T follicular helper cell (primary cell): ENCODE data around the gene KIF14.

Source experiments
- DNase-seq: peaks from one replicate; pipeline ENCODE4 v3.0.0-alpha.2; 2020; ENCODE audit warnings: low read depth
- total RNA-seq, 2 experiments: gene quantifications; one replicate each; lab custom pipeline; 2026; lab: John Stamatoyannopoulos, UW

Gene KIF14, protein sequence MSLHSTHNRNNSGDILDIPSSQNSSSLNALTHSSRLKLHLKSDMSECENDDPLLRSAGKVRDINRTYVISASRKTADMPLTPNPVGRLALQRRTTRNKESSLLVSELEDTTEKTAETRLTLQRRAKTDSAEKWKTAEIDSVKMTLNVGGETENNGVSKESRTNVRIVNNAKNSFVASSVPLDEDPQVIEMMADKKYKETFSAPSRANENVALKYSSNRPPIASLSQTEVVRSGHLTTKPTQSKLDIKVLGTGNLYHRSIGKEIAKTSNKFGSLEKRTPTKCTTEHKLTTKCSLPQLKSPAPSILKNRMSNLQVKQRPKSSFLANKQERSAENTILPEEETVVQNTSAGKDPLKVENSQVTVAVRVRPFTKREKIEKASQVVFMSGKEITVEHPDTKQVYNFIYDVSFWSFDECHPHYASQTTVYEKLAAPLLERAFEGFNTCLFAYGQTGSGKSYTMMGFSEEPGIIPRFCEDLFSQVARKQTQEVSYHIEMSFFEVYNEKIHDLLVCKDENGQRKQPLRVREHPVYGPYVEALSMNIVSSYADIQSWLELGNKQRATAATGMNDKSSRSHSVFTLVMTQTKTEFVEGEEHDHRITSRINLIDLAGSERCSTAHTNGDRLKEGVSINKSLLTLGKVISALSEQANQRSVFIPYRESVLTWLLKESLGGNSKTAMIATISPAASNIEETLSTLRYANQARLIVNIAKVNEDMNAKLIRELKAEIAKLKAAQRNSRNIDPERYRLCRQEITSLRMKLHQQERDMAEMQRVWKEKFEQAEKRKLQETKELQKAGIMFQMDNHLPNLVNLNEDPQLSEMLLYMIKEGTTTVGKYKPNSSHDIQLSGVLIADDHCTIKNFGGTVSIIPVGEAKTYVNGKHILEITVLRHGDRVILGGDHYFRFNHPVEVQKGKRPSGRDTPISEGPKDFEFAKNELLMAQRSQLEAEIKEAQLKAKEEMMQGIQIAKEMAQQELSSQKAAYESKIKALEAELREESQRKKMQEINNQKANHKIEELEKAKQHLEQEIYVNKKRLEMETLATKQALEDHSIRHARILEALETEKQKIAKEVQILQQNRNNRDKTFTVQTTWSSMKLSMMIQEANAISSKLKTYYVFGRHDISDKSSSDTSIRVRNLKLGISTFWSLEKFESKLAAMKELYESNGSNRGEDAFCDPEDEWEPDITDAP (N-terminal part only)
- 0.18 to 0.78 reads per million in 2 experiments for total RNA-seq

DNA sequence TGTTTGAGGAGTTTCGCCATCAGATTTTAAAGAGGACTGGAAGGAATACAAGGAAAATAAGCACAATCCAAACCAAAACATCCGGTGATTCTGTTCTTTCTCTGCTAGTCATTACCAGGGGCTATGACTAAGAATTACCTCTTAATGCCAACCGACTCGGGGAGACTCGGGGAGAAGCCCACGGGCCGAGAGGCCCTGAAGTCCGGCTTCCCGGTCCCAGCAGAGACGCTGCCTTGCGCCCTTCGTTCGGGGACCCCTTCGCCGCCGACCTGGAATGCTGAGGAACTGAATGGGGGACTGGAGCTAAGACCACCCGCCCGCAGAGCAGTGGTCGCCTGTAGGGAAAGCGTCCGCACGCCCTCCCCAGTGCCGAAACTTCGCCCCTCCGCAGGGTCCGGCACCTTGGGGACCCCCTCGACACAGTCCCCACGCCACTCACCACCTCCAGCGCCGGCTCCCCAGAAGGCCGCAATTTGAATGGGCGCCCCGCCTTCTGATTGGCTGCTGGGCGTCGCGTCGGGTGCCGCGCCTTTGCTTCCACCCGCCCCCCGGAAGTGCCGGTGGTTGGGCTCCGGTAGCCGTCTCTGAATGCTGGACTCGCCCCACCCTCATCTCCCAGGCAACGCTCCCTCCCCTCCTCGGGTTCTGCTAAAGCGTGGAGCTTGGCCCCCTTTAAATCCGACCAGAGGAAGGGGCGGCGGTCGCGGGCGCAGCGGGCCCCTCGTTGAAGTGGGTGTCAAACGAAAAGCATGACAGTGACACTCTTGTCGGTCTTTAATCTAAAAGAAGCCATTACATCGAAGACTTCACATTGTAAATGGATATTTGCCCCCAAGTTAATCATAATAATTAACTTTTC lies at the start of gene KIF14:
Gene KIF14, minus strand, starts transcription at position 479 of the 859 bp plus-strand sequence. CDS start 2,028 bp downstream, outside the sequence.
- peak; percentile 87 for DNase-seq

DNA sequence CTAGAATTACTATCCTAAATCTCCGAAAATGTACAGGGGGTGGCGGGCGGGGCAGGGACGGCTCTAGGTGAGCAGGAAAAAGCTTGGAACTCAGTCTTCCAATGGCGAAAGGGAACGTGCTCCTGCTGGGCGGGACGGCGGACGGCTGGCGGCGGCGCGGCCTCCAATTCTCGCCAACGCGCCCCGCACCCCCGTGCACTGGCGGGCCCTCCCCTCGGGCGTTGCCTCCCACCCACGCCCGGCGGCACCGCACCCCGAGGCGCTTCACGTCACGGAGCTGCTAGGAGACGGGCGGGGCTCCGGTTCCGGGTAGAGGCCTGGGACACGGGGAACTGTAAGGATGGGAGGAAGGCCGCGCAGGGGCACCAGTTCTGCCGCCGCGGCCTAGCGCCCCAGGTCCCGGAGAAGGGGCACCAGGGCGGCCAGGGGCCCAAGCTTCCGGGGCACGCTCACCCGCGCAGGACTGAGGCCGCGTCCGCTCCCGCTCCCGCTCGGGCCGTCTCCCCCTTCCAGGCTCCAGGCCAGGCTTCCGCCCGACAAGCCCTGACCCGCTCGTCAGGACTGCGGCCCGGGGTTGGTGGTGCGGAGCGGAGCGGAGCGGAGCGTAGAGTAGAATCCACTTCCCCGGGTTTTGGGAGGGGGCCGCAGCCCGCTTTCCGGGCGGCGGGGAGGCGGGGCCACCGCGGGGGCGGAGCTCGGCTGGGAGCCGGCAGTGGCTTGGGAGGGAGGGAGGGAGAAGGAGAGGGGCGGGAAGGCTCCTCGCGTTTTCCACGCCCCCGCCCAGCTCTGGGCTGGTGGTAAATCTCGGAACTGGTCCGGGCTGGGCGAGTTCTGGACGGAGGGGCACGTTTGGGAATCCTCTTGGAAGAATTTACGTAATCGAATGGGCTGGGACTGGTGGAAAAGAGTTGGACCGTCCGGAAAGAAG lies 49.0 kb upstream of the KIF14 start, which contains the start of gene DDX59:
Gene DDX59, minus strand, starts transcription at position 594 of the 928 bp plus-strand sequence. CDS start 3,167 bp downstream, outside the sequence.
- peak; percentile 84 for DNase-seq

- no peak for DNase-seq
Measured at GRCh38 chr1:200668514-200669313, 48.2 kb upstream of the KIF14 start.

- DNase-seq: no peak
Measured at GRCh38 chr1:200666309-200666708, 45.8 kb upstream of the KIF14 start.

DNA sequence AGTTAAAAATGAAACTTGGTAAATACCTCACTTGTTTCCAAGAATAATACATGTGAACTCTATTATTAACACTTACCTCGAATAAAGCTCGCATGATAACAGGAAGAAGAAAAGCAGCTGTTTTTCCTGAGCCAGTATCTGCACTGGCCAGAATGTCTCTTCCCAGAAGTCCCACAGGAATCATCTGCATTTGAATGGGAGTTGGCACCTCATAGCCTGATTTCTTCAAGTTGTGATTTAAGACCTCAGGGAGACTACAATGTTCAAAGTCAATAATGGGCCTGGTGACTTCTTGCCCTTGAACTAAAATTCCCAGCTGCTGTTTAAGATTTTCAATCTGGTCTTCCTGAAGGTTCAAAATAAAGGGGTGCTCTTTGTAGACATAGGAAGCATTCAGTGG lies 45.3 kb upstream of the KIF14 start:
- DNase-seq: no peak

DNA sequence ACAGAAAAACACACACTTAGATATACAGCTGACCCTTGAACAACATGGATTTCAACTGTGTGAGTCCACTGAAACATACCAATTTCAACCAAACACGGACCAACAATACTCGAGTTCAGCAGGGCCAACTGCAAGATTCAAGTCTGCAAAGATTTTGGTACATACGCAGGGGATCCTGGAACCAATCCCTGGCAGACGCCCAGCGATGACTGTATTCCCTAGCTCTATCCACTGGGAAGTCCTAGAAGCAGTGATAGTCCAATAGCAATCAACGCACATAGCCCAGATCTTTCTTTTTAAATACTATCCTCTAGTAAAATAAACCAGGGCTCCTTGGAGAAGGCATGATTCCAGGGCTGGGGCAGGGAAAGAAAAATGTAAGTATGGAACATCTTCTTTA lies 40.2 kb upstream of the KIF14 start:
- DNase-seq: no peak

DNA sequence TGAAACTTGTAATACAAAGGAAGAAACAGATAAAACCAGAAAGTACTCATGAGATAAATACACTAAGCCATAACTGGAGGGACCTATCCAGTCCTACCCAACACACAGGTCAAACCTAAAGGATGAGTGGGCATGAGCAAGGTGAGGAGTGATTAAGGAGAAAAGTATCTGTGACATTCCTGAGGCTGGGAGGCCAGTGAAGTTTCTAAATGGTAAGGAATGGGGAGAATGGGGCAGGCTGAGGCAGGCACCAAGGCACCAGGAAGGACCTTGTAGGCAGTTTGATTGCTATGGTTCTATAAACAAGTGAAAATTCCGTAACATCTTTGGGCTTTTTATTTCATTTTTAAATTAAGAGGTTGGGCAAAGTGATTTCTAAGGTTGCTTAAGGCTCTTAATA lies 38.7 kb upstream of the KIF14 start:
- no peak for DNase-seq

- DNase-seq: no peak
Measured at GRCh38 chr1:200658037-200658818, 37.7 kb upstream of the KIF14 start.

- no peak for DNase-seq
Measured at GRCh38 chr1:200654660-200655059, 34.1 kb upstream of the KIF14 start.

DNA sequence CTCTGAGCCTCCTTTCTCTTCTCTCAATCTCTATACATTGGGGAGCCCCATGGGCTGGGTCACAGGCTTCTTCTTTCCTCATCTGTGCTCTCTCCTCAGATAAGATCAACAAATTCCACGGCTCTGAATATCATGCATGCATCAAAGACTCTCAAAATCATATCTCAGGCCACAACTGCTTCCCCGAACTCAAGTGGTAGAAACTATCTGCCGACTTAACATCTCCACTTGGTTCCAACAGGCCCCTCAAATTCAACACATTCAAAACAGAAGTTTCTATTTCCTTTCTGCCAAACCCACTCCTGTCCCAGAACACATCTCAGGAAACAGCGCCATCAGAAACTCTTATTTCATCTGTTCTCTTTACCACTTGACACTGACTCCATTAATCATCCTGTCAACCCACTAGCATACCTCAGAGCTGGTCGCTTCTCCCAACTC lies 32.5 kb upstream of the KIF14 start:
- no peak for DNase-seq

- DNase-seq: no peak
Measured at GRCh38 chr1:200652378-200652777, 31.8 kb upstream of the KIF14 start.

DNA sequence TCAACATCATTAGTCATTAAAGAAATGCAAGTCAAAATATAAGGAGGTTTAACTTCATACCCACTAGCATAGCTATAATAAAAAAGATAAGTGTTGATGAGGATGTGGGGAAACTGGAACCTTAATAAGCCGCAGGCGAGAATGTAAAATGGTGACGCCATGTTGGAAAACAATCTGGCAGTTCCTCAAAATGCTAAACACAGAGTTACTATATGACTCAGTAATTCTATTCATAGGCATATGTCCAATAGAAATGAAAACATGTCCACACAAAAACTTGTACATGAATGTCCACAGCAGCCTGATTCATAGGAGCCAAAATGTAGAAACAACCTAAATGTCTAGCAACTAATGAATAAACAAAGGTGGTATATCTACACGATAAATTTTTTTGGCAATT lies 26.0 kb upstream of the KIF14 start:
- no peak for DNase-seq

GRCh38 chr1:200644021-200644420 lies 23.5 kb upstream of the KIF14 start:
- DNase-seq: no peak

DNA sequence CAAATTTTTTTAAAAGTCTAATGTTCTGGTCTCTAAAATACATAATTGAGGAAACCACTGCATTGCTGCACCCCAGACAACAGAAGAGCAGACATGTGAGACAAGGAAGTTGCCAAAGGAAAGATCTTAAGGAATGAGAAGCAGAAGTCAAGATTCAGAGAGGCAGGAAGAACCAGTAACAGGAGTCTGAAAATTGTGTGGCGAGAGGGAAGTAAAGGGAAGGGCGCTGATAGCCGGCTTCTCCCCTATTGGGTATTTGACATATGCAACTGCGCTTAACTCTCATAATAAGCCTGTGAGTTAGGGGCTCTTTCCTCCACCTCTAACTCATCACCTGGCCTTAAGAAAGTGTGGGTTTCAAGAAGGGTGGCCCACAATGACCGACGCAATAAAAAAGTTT lies 21.9 kb upstream of the KIF14 start:
- DNase-seq: no peak

DNA sequence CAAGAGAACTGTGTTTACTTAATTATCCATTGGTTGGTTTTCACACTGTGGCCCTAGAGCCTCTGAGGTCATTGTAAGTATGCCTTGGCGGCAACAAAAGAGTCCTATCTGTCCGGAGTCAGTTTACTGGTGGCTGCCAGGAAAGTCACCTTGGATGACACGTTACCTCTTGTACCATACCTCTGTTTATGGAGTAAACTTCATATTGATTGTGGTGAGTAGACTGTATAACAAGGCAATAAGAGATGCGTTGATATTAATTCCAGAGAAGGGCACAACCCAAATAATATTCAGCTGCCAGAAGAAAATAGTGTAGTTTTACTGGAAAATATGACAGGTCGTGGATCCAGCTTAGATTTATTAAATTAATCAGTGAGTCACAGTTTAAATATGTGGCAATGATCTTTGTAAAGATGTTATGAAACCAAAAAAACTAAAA lies 20.4 kb upstream of the KIF14 start:
- no peak for DNase-seq

DNA sequence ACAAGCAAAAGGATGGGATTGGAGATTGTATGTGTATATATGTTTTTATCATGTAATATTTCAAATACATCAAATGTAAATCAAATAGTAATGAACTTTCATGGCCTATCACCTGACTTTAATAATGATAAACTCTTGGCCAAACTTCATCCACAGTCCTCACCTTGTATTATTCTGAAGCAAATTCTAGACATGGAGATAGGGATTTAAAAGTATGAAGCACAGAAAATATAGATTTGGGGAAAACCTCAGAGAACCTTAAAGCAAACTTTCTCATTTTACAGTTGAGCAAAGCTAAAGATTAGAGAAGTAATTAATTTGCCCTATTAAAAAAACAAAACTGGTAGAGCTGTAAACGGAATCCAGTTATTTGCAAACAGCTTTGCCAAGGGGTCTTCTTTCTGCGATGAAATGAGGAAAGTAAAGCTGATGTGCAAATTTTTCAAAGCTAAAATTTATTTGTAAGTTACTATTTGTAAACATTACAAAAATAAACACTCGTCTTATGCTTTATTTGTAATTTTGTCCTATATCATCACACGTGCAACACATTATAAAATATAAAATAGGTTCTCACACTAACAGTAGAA lies 19.9 kb upstream of the KIF14 start:
- no peak for DNase-seq

GRCh38 chr1:200638073-200638472 lies 17.5 kb upstream of the KIF14 start:
- DNase-seq: no peak

DNA sequence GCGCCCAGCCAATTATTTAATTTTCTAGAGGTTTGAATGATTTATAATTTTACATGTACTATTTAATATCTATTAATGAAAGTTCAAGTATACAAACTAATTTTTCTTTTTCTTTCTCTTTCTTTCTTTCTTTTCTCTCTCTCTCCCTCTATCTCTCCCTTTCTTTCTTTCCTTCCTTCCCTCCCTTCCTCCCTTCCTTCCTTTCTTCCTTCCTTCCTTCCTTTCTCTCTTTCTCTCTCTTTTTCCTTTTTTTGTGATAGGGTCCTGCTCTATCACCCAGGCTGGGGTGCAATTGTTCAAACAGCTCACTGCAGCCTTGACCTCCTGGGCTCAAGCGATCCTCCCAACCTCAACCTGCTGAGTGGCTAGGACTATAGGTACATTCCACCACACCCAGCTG lies 16.1 kb upstream of the KIF14 start:
- no peak for DNase-seq
